GM03348 (cell line): ENCODE measurements around the gene UEVLD.

Experiments
- DNase-seq: peaks from one replicate; pipeline ENCODE4 v3.0.0; 2012; ENCODE audit warnings: low spot score

Gene UEVLD

GRCh38 chr11:18581825-18582224 is 6.7 kb downstream of the UEVLD start:
- DNase-seq: no peak

- no peak for DNase-seq
Observed at GRCh38 chr11:18580113-18580766, 8.3 kb downstream of the UEVLD start.

- DNase-seq: no peak
Observed at GRCh38 chr11:18578975-18579598, 9.4 kb downstream of the UEVLD start.

- DNase-seq: no peak
Observed at GRCh38 chr11:18575361-18575760, 13.2 kb downstream of the UEVLD start.

GRCh38 chr11:18567081-18567480 is 21.5 kb downstream of the UEVLD start:
- DNase-seq: peak; percentile 14

- DNase-seq: no peak
Observed at GRCh38 chr11:18566406-18566805, 22.1 kb downstream of the UEVLD start.

- DNase-seq: no peak
Observed at GRCh38 chr11:18564149-18564548, 24.4 kb downstream of the UEVLD start.

- DNase-seq: no peak
Observed at GRCh38 chr11:18563090-18563730, 25.3 kb downstream of the UEVLD start.

- DNase-seq: no peak
Observed at GRCh38 chr11:18548001-18548400, 40.5 kb downstream of the UEVLD start.

- DNase-seq: no peak
Observed at GRCh38 chr11:18540207-18541009, 48.1 kb downstream of the UEVLD start.

GRCh38 chr11:18536209-18536608 is 52.3 kb downstream of the UEVLD start:
- no peak for DNase-seq

- DNase-seq: no peak
Observed at GRCh38 chr11:18534245-18534644, 54.3 kb downstream of the UEVLD start.

GRCh38 chr11:18533365-18533764 is 55.2 kb downstream of the UEVLD start:
- no peak for DNase-seq

GRCh38 chr11:18527512-18527911 is 61.0 kb downstream of the UEVLD start:
- DNase-seq: peak; percentile 33

GRCh38 chr11:18526521-18527296 is 61.8 kb downstream of the UEVLD start, which contains the start of gene TSG101:
TSG101 (minus strand) TSS chr11:18526942; CDS start chr11:18526816, 126 bp downstream.
- peak; percentile 95 for DNase-seq

GRCh38 chr11:18526130-18526520 is 62.4 kb downstream of the UEVLD start:
- no peak for DNase-seq

- no peak for DNase-seq
Observed at GRCh38 chr11:18524248-18524647, 64.3 kb downstream of the UEVLD start.

GRCh38 chr11:18523084-18523483 is 65.5 kb downstream of the UEVLD start:
- no peak for DNase-seq

- DNase-seq: no peak
Observed at GRCh38 chr11:18522388-18522787, 66.1 kb downstream of the UEVLD start.

GRCh38 chr11:18521122-18521521 is 67.4 kb downstream of the UEVLD start:
- DNase-seq: no peak

GRCh38 chr11:18502352-18502751 is 86.2 kb downstream of the UEVLD start:
- DNase-seq: no peak

GRCh38 chr11:18501629-18502028 is 86.9 kb downstream of the UEVLD start:
- DNase-seq: no peak
